HepG2 (cell line): ENCODE data around the gene LDLR. TPM values are rescaled to one million over a fixed set of nuclear protein-coding genes. Genes with fewer than 3 reads are reported as not detected.

Source experiments
- BRD4 ChIP-seq: sonication (generic); formaldehyde crosslinking; IDR thresholded peaks from 2 replicates; pipeline ENCODE4 v1.4.0; 2020; ENCODE audit warnings: missing genetic modification reagents
- FOXA1 ChIP-seq, 2 experiments: fragments of 450-650 bp in 1 of 2; sonication (generic) in 1 of 2; formaldehyde crosslinking in 1 of 2; IDR thresholded peaks; 2 replicates each; pipeline versions ENCODE4 v1.4.0 to v1.6.1; 2016 to 2020; ENCODE audit warnings: missing genetic modification reagents in 1 of 2
- KLF11 ChIP-seq: IDR thresholded peaks from 2 replicates; pipeline ENCODE4 v1.6.1; 2016; ENCODE audit warnings: missing compliant biosample characterization
- ZKSCAN5 ChIP-seq: sonication (generic); formaldehyde crosslinking; IDR thresholded peaks from 2 replicates; pipeline ENCODE4 v1.5.1; 2020; ENCODE audit warnings: mild to moderate bottlenecking, missing genetic modification reagents
- ZNF160 ChIP-seq: sonication (generic); formaldehyde crosslinking; IDR thresholded peaks from 2 replicates; pipeline ENCODE4 v1.8.0; 2022; ENCODE audit warnings: mild to moderate bottlenecking, inconsistent platforms, missing genetic modification reagents
- ZNF24 ChIP-seq: fragments of 450-650 bp; IDR thresholded peaks from 2 replicates; pipeline ENCODE4 v1.6.1; 2017; ENCODE audit warnings: antibody characterized with exemption, mild to moderate bottlenecking
- ZNF564 ChIP-seq: sonication (generic); formaldehyde crosslinking; IDR thresholded peaks from 2 replicates; pipeline ENCODE4 v1.8.1; 2023; ENCODE audit warnings: mild to moderate bottlenecking, missing genetic modification reagents
- polyA plus RNA-seq, 8 experiments: library from polyadenylated mRNA; depleted of rRNA in 3 of 8; stranded (reverse) in 7 of 8; unstranded in 1 of 8; fragments of >200 nt; fragmentation: Illumina TruSeq in 4 of 8; extraction: Trizol in 4 of 8; gene quantifications; 2 replicates each; pipeline versions ENCODE4 v1.2.1 to v1.2.3, GENCODE V29; 2011 to 2016; ENCODE audit warnings: low read depth in 4 of 8, missing spikeins in 1 of 8, mixed read lengths in 1 of 8; ENCODE audit not compliant: insufficient read depth in 1 of 8
- total RNA-seq, 5 experiments: library from RNA; depleted of rRNA; stranded (reverse); fragments of >200 nt; fragmentation: Illumina TruSeq; extraction: Trizol; gene quantifications; 2 replicates each; pipeline ENCODE4 v1.2.3, GENCODE V29; 2016; ENCODE audit warnings: low read depth in 1 of 5
- TF ChIP-seq, protein P1 (sequence below): sonication (generic); formaldehyde crosslinking; IDR thresholded peaks from 2 replicates; pipeline ENCODE4 v1.4.0; 2020; ENCODE audit warnings: missing genetic modification reagents
- TF ChIP-seq, protein P2 (sequence below): IDR thresholded peaks from 2 replicates; pipeline ENCODE4 v1.6.1; 2016; ENCODE audit warnings: mild to moderate bottlenecking
- TF ChIP-seq, protein P3 (sequence below): sonication (generic); formaldehyde crosslinking; IDR thresholded peaks from 2 replicates; pipeline ENCODE4 v1.4.0; 2020; ENCODE audit warnings: mild to moderate bottlenecking, missing genetic modification reagents, borderline replicate concordance
- TF ChIP-seq, protein P4 (sequence below): sonication (generic); formaldehyde crosslinking; IDR thresholded peaks from 2 replicates; pipeline ENCODE4 v1.8.1; 2023; ENCODE audit warnings: mild to moderate bottlenecking, missing genetic modification reagents, borderline replicate concordance
- TF ChIP-seq, protein P5 (sequence below): sonication (generic); formaldehyde crosslinking; IDR thresholded peaks from 2 replicates; pipeline ENCODE4 v1.5.0; 2020; ENCODE audit warnings: missing genetic modification reagents

The LDLR gene
- total and polyA plus RNA-seq, 2 of the 13 experiments (the other 11 are each of a cell fraction or from before 2014, with no cell fraction given), result 51.6 to 92.5 TPM

DNA sequence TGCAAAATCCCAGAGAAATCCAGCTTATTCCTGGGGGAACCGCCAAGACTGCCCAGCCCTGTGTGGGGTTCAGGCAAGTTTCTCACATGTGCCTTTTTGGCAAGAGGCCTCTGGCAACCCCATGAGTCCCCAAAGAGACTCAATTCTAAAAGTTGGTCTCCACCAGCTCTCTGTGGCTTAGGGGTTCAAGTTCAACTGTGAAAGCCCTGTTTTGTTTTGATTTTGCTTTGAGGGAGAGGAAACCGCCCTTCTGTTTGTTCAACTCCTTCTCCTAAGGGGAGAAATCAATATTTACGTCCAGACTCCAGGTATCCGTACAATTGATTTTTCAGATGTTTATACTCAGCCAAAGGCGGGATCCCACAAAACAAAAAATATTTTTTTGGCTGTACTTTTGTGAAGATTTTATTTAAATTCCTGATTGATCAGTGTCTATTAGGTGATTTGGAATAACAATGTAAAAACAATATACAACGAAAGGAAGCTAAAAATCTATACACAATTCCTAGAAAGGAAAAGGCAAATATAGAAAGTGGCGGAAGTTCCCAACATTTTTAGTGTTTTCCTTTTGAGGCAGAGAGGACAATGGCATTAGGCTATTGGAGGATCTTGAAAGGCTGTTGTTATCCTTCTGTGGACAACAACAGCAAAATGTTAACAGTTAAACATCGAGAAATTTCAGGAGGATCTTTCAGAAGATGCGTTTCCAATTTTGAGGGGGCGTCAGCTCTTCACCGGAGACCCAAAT is 583 bp upstream of the LDLR start (continued):
- TF ChIP-seq, protein P1, sequence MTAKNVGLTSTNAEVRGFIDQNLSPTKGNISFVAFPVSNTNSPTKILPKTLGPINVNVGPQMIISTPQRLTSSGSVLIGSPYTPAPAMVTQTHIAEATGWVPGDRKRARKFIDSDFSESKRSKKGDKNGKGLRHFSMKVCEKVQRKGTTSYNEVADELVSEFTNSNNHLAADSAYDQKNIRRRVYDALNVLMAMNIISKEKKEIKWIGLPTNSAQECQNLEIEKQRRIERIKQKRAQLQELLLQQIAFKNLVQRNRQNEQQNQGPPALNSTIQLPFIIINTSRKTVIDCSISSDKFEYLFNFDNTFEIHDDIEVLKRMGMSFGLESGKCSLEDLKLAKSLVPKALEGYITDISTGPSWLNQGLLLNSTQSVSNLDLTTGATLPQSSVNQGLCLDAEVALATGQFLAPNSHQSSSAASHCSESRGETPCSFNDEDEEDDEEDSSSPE, result peak; percentile 44; the same call in 1 of the 2 replicates
- TF ChIP-seq ZNF24 (0 out of 2 replicates have a peak, but pooled peaks have one; percentile 36), ZKSCAN5 (no peak), ZNF564 (CRISPR knock-in tag) (0 out of 2 replicates have a peak, but pooled peaks have one; percentile 6), FOXA1 (IDR thresholded peaks at IDR 0.05) (peak; percentile 47; the same call in 1 of the 2 replicates), FOXA1 (CRISPR knock-in tag; IDR thresholded peaks at IDR 0.05) (peak; percentile 64), KLF11 (no peak), ZNF160 (no peak), BRD4 (CRISPR knock-in tag) (no peak)
- TF ChIP-seq, protein P2, sequence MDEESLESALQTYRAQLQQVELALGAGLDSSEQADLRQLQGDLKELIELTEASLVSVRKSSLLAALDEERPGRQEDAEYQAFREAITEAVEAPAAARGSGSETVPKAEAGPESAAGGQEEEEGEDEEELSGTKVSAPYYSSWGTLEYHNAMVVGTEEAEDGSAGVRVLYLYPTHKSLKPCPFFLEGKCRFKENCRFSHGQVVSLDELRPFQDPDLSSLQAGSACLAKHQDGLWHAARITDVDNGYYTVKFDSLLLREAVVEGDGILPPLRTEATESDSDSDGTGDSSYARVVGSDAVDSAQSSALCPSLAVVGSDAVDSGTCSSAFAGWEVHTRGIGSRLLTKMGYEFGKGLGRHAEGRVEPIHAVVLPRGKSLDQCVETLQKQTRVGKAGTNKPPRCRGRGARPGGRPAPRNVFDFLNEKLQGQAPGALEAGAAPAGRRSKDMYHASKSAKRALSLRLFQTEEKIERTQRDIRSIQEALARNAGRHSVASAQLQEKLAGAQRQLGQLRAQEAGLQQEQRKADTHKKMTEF (CRISPR knock-in tag), result peak; percentile 75
- TF ChIP-seq, protein P3, sequence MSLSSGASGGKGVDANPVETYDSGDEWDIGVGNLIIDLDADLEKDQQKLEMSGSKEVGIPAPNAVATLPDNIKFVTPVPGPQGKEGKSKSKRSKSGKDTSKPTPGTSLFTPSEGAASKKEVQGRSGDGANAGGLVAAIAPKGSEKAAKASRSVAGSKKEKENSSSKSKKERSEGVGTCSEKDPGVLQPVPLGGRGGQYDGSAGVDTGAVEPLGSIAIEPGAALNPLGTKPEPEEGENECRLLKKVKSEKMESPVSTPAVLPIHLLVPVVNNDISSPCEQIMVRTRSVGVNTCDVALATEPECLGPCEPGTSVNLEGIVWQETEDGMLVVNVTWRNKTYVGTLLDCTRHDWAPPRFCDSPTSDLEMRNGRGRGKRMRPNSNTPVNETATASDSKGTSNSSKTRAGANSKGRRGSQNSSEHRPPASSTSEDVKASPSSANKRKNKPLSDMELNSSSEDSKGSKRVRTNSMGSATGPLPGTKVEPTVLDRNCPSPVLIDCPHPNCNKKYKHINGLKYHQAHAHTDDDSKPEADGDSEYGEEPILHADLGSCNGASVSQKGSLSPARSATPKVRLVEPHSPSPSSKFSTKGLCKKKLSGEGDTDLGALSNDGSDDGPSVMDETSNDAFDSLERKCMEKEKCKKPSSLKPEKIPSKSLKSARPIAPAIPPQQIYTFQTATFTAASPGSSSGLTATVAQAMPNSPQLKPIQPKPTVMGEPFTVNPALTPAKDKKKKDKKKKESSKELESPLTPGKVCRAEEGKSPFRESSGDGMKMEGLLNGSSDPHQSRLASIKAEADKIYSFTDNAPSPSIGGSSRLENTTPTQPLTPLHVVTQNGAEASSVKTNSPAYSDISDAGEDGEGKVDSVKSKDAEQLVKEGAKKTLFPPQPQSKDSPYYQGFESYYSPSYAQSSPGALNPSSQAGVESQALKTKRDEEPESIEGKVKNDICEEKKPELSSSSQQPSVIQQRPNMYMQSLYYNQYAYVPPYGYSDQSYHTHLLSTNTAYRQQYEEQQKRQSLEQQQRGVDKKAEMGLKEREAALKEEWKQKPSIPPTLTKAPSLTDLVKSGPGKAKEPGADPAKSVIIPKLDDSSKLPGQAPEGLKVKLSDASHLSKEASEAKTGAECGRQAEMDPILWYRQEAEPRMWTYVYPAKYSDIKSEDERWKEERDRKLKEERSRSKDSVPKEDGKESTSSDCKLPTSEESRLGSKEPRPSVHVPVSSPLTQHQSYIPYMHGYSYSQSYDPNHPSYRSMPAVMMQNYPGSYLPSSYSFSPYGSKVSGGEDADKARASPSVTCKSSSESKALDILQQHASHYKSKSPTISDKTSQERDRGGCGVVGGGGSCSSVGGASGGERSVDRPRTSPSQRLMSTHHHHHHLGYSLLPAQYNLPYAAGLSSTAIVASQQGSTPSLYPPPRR (CRISPR knock-in tag), result peak; percentile 78; the same call in 1 of the 2 replicates
- TF ChIP-seq, protein P4, sequence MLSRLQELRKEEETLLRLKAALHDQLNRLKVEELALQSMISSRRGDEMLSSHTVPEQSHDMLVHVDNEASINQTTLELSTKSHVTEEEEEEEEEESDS (CRISPR knock-in tag), result no peak
- TF ChIP-seq, protein P5, sequence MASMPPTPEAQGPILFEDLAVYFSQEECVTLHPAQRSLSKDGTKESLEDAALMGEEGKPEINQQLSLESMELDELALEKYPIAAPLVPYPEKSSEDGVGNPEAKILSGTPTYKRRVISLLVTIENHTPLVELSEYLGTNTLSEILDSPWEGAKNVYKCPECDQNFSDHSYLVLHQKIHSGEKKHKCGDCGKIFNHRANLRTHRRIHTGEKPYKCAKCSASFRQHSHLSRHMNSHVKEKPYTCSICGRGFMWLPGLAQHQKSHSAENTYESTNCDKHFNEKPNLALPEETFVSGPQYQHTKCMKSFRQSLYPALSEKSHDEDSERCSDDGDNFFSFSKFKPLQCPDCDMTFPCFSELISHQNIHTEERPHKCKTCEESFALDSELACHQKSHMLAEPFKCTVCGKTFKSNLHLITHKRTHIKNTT (CRISPR knock-in tag), result no peak
